ENCODE measurements around the gene MARCO.

MARCO gene

GRCh38 chr2:119010336-119010735, 68.3 kb downstream of the MARCO start:
- Histone ChIP-seq H3K4me3 (no peak overlapping the region), H3K36me3 (ENCODE audit: insufficient read depth, low read length) (no peaks in the 10 kb centered on the region), H3K9ac (ENCODE audit: insufficient read length) (no peak overlapping the region), H3K9me3 (ENCODE audit: low read depth, low read length) (no peaks in the 10 kb centered on the region), H3K27ac (no peak overlapping the region)
- TF ChIP-seq POLR2AphosphoS5 (IDR thresholded peaks at IDR 0.05; ENCODE audit: borderline replicate concordance, low read depth, low read length) (no peak), EZH2 (IDR thresholded peaks at IDR 0.05) (no peak), FOXP2 (optimal IDR thresholded peaks at IDR 0.05; ENCODE audit: control extremely low read depth, extremely low read length, insufficient read depth) (no peak)
- no peak for DNase-seq (ENCODE audit: low read depth, low spot score)

- H3K27ac ChIP-seq: no peak overlapping the region
- TF ChIP-seq POLR2AphosphoS5 (IDR thresholded peaks at IDR 0.05; ENCODE audit: borderline replicate concordance, low read depth, low read length) (no peak), FOXP2 (optimal IDR thresholded peaks at IDR 0.05; ENCODE audit: control extremely low read depth, extremely low read length, insufficient read depth) (no peak), EZH2 (IDR thresholded peaks at IDR 0.05) (no peak)
- no peak overlapping the region for H3K9ac ChIP-seq (ENCODE audit: insufficient read length)
- H3K9me3 ChIP-seq (ENCODE audit: low read depth, low read length): no peaks in the 10 kb centered on the region
- no peaks in the 10 kb centered on the region for H3K36me3 ChIP-seq (ENCODE audit: insufficient read depth, low read length)
- no peak overlapping the region for H3K4me3 ChIP-seq
- DNase-seq (ENCODE audit: low read depth, low spot score): no peak
These were observed 69.3 kb downstream of the MARCO start for GRCh38 chr2:119011162-119011909.

GRCh38 chr2:119011910-119012209, 69.9 kb downstream of the MARCO start:
- H3K27ac ChIP-seq: no peak overlapping the region
- no peak for DNase-seq (ENCODE audit: low read depth, low spot score)
- TF ChIP-seq EZH2 (IDR thresholded peaks at IDR 0.05) (no peak), FOXP2 (optimal IDR thresholded peaks at IDR 0.05; ENCODE audit: control extremely low read depth, extremely low read length, insufficient read depth) (no peak), POLR2AphosphoS5 (IDR thresholded peaks at IDR 0.05; ENCODE audit: borderline replicate concordance, low read depth, low read length) (no peak)
- H3K4me3 ChIP-seq: no peak overlapping the region
- H3K36me3 ChIP-seq (ENCODE audit: insufficient read depth, low read length): no peaks in the 10 kb centered on the region
- no peaks in the 10 kb centered on the region for H3K9me3 ChIP-seq (ENCODE audit: low read depth, low read length)
- H3K9ac ChIP-seq (ENCODE audit: insufficient read length): no peak overlapping the region

- Histone ChIP-seq H3K27ac (no peak overlapping the region), H3K4me3 (no peak overlapping the region), H3K9ac (ENCODE audit: insufficient read length) (no peak overlapping the region), H3K36me3 (ENCODE audit: insufficient read depth, low read length) (no peaks in the 10 kb centered on the region), H3K9me3 (ENCODE audit: low read depth, low read length) (no peaks in the 10 kb centered on the region)
- no peak for DNase-seq (ENCODE audit: low read depth, low spot score)
- TF ChIP-seq FOXP2 (optimal IDR thresholded peaks at IDR 0.05; ENCODE audit: control extremely low read depth, extremely low read length, insufficient read depth): no peak
- no peak for TF ChIP-seq EZH2 (IDR thresholded peaks at IDR 0.05)
- TF ChIP-seq POLR2AphosphoS5 (IDR thresholded peaks at IDR 0.05; ENCODE audit: borderline replicate concordance, low read depth, low read length): no peak
These were observed 70.6 kb downstream of the MARCO start for GRCh38 chr2:119012345-119013301.

DNA sequence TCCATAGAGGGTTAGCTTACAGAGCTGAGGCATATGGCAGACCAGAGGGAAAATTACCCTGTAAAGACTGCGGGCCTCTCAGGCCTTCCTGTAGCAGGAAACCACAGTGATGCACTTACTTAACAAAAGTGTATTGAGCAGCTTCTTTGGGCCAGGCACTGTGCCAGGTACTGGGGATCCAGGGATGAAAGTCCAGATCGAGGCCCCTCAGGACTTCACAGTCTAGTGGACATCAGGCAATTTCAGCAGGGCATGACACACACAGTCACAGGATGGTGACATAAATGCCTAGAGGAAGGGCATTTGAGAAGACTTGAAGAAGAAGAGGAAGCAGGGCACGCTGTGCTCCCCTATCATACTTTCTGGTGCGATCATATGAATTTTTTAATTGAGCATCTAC, 71.7 kb downstream of the MARCO start:
- Histone ChIP-seq H3K9ac (ENCODE audit: insufficient read length) (no peak overlapping the region), H3K4me3 (no peak overlapping the region), H3K27ac (no peak overlapping the region), H3K9me3 (ENCODE audit: low read depth, low read length) (no peaks in the 10 kb centered on the region), H3K36me3 (ENCODE audit: insufficient read depth, low read length) (no peaks in the 10 kb centered on the region)
- no peak for TF ChIP-seq EZH2 (IDR thresholded peaks at IDR 0.05)
- TF ChIP-seq FOXP2 (optimal IDR thresholded peaks at IDR 0.05; ENCODE audit: control extremely low read depth, extremely low read length, insufficient read depth): no peak
- no peak for TF ChIP-seq POLR2AphosphoS5 (IDR thresholded peaks at IDR 0.05; ENCODE audit: borderline replicate concordance, low read depth, low read length)
- DNase-seq (ENCODE audit: low read depth, low spot score): no peak

DNA sequence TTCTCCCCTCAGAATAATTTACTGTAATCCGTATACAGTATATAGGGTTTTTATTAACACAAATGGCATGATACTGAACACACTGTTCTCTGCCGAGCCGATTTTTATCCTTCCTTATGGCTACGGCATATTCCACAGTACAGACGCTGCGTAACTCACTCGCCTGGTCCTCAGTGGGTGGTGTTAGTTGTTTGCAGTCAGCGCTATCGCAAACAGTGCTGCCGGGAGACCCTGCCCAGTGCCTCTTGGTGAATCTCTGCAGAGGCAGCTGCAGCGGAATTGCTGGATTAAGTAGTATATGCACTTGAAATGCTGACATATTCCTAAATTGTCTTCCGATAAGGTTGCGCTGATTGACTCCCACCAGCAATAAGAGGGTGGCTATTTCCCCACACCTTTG, 73.9 kb downstream of the MARCO start:
- no peak for DNase-seq (ENCODE audit: low read depth, low spot score)
- no peak overlapping the region for H3K9ac ChIP-seq (ENCODE audit: insufficient read length)
- TF ChIP-seq EZH2 (IDR thresholded peaks at IDR 0.05) (no peak), POLR2AphosphoS5 (IDR thresholded peaks at IDR 0.05; ENCODE audit: borderline replicate concordance, low read depth, low read length) (no peak), FOXP2 (optimal IDR thresholded peaks at IDR 0.05; ENCODE audit: control extremely low read depth, extremely low read length, insufficient read depth) (no peak)
- no peaks in the 10 kb centered on the region for H3K9me3 ChIP-seq (ENCODE audit: low read depth, low read length)
- no peaks in the 10 kb centered on the region for H3K36me3 ChIP-seq (ENCODE audit: insufficient read depth, low read length)
- H3K4me3 ChIP-seq: no peak overlapping the region
- no peak overlapping the region for H3K27ac ChIP-seq

DNA sequence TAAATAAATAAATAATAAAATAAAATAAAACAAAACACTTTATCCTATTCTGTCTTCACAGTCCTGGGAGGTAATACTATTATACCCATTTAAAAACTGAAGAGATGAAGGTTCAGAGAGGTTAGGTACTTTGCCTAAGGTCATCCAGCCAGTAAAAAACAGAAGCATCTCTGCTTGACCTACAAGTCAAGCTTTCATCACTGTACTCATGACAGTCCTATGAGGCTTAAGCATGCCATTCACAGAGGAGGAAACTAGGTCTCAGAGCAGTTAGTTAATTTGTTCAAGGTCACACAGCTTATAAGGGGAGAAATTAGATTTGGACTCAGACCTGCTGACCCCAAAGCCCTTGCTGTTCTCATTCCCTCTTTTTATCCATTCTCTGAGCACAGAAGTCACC, 77.5 kb downstream of the MARCO start:
- TF ChIP-seq POLR2AphosphoS5 (IDR thresholded peaks at IDR 0.05; ENCODE audit: borderline replicate concordance, low read depth, low read length) (no peak), FOXP2 (optimal IDR thresholded peaks at IDR 0.05; ENCODE audit: control extremely low read depth, extremely low read length, insufficient read depth) (no peak)
- H3K9me3 ChIP-seq (ENCODE audit: low read depth, low read length): no peaks in the 10 kb centered on the region
- no peaks in the 10 kb centered on the region for H3K36me3 ChIP-seq (ENCODE audit: insufficient read depth, low read length)
- H3K27ac ChIP-seq: no peak overlapping the region
- H3K9ac ChIP-seq (ENCODE audit: insufficient read length): no peak overlapping the region
- DNase-seq (ENCODE audit: low read depth, low spot score): no peak
- H3K4me3 ChIP-seq: no peak overlapping the region

- no peak overlapping the region for H3K4me3 ChIP-seq
- H3K9ac ChIP-seq (ENCODE audit: insufficient read length): no peak overlapping the region
- TF ChIP-seq FOXP2 (optimal IDR thresholded peaks at IDR 0.05; ENCODE audit: control extremely low read depth, extremely low read length, insufficient read depth) (no peak), EZH2 (IDR thresholded peaks at IDR 0.05) (no peak), POLR2AphosphoS5 (IDR thresholded peaks at IDR 0.05; ENCODE audit: borderline replicate concordance, low read depth, low read length) (no peak)
- no peak for DNase-seq (ENCODE audit: low read depth, low spot score)
- no peaks in the 10 kb centered on the region for H3K9me3 ChIP-seq (ENCODE audit: low read depth, low read length)
- H3K27ac ChIP-seq: no peak overlapping the region
- no peaks in the 10 kb centered on the region for H3K36me3 ChIP-seq (ENCODE audit: insufficient read depth, low read length)
These were observed 80.7 kb downstream of the MARCO start for GRCh38 chr2:119022678-119023077.

Measured in SK-N-MC (cell line).